ENCODE data around the gene FAH. TPM values are rescaled to one million over a fixed set of nuclear protein-coding genes. Genes with fewer than 3 reads are reported as not detected.

FAH gene
- total and polyA plus RNA-seq, 10 of the 15 experiments (the other 5 are each of a cell fraction or from before 2014, with no cell fraction given) = 36.3 to 121 (median 62.0) TPM

DNA sequence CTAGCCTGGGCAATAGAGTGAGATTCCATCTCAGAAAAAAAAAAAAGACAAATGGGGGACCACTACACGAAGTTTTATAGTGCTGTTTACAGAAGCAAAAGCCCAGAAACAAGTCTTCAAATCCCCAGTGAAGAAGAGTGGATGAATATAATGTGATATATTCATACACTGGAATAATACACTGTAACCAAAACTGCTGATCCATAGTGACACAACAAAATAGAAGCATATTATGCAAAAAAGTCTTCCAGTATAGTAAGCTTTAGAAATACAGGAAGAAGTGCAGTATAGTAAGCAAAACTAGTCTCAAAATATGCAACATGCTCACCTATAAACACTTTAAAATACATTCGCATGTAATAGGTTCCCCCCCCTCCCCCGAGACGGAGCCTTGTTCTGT lies 11.9 kb upstream of the FAH start:
- Histone ChIP-seq H4K20me1 (ENCODE audit: control insufficient read depth, insufficient read depth) (no peaks in the 10 kb centered on the region), H3K36me3 (ENCODE audit: control insufficient read depth in 2 of 2, insufficient read depth in 2 of 2, low read length in 1 of 2) (peaks cover 0 to 13% of the 10 kb centered on the region in 2 experiments; a peak in 2 of 4 replicates), H3K9ac (ENCODE audit: control insufficient read depth, insufficient read depth, low read length) (no peak overlapping the region), H3K27me3 (replicated peaks in 1 of 2; ENCODE audit: control insufficient read depth in 2 of 2, insufficient read depth in 2 of 2, low read length in 1 of 2) (no peaks in the 10 kb centered on the region), H3K4me3 (no peak overlapping the region), H3K9me3 (replicated peaks; ENCODE audit: control insufficient read depth, insufficient read depth, low read length) (no peaks in the 10 kb centered on the region), H3K4me1 (ENCODE audit: control insufficient read depth, insufficient read depth, low read length) (no peaks in the 10 kb centered on the region), H3K79me2 (ENCODE audit: control insufficient read depth, insufficient read depth, low read length) (no peaks in the 10 kb centered on the region), H2AFZ (ENCODE audit: control insufficient read depth, low read depth, low read length) (no peak overlapping the region), H3K27ac (ENCODE audit: control insufficient read depth, insufficient read depth) (no peak overlapping the region), H3K4me2 (ENCODE audit: control insufficient read depth, insufficient read depth) (no peak overlapping the region)
- BruUV-seq (replicated peaks) = no TSS peak
- SMC1A ChIA-PET (ENCODE audit: uncharacterized antibody, unreplicated experiment) = interaction anchor here (2.2 kb wide), 1 partner anchor 10 kb away, joined by 5 read pairs; no protein-coding TSS in a partner anchor
- FAIRE-seq (no peak), ATAC-seq (no peak), DNase-seq (ENCODE audit: low read depth, low spot score) (no peak)
- in situ Hi-C loops (cut with MboI) (no loop called here), intact Hi-C loops (cut with micrococcal nuclease; ENCODE audit: unreplicated experiment) (no loop called here)
- RAD21 ChIA-PET (ENCODE audit: unreplicated experiment) = no interaction called here
- WGBS (ENCODE audit: insufficient coverage, insufficient replicate concordance, low lambda C conversion rate, missing lambda C conversion rate) = 69% methylated on average over 4 of the region's 4 CpGs
- CTCF ChIA-PET = no interaction called here
- POLR2A ChIA-PET = no interaction called here
- TF ChIP-seq POLR2A (IDR thresholded peaks at IDR 0.05; ENCODE audit: low read depth, low read length) = no peak
- no peak for TF ChIP-seq MEF2B (IDR thresholded peaks at IDR 0.05; ENCODE audit: partially characterized antibody, poor library complexity, severe bottlenecking)
- TF ChIP-seq BHLHE40 (IDR thresholded peaks at IDR 0.05; ENCODE audit: borderline replicate concordance in 1 of 2, low read depth in 2 of 2, low read length in 1 of 2) = no peak
- TF ChIP-seq RCOR1 (conservative IDR thresholded peaks at IDR 0.05; ENCODE audit: low read depth, low read length) = no peak
- no peak for TF ChIP-seq CHD4 (IDR thresholded peaks at IDR 0.05)
- no peak for TF ChIP-seq HDAC2 (IDR thresholded peaks at IDR 0.05)
- TF ChIP-seq, protein P1, sequence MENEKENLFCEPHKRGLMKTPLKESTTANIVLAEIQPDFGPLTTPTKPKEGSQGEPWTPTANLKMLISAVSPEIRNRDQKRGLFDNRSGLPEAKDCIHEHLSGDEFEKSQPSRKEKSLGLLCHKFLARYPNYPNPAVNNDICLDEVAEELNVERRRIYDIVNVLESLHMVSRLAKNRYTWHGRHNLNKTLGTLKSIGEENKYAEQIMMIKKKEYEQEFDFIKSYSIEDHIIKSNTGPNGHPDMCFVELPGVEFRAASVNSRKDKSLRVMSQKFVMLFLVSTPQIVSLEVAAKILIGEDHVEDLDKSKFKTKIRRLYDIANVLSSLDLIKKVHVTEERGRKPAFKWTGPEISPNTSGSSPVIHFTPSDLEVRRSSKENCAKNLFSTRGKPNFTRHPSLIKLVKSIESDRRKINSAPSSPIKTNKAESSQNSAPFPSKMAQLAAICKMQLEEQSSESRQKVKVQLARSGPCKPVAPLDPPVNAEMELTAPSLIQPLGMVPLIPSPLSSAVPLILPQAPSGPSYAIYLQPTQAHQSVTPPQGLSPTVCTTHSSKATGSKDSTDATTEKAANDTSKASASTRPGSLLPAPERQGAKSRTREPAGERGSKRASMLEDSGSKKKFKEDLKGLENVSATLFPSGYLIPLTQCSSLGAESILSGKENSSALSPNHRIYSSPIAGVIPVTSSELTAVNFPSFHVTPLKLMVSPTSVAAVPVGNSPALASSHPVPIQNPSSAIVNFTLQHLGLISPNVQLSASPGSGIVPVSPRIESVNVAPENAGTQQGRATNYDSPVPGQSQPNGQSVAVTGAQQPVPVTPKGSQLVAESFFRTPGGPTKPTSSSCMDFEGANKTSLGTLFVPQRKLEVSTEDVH (IDR thresholded peaks at IDR 0.05; ENCODE audit: low read depth, partially characterized antibody) = no peak
- no peak for TF ChIP-seq POU2F2 (IDR thresholded peaks at IDR 0.05; ENCODE audit: borderline replicate concordance, low read depth, low read length)
- TF ChIP-seq JUND (IDR thresholded peaks at IDR 0.05; ENCODE audit: low read depth, low read length) = no peak
- TF ChIP-seq HDAC6 (IDR thresholded peaks at IDR 0.05; ENCODE audit: unreplicated experiment) = no peak
- TF ChIP-seq, protein P2, sequence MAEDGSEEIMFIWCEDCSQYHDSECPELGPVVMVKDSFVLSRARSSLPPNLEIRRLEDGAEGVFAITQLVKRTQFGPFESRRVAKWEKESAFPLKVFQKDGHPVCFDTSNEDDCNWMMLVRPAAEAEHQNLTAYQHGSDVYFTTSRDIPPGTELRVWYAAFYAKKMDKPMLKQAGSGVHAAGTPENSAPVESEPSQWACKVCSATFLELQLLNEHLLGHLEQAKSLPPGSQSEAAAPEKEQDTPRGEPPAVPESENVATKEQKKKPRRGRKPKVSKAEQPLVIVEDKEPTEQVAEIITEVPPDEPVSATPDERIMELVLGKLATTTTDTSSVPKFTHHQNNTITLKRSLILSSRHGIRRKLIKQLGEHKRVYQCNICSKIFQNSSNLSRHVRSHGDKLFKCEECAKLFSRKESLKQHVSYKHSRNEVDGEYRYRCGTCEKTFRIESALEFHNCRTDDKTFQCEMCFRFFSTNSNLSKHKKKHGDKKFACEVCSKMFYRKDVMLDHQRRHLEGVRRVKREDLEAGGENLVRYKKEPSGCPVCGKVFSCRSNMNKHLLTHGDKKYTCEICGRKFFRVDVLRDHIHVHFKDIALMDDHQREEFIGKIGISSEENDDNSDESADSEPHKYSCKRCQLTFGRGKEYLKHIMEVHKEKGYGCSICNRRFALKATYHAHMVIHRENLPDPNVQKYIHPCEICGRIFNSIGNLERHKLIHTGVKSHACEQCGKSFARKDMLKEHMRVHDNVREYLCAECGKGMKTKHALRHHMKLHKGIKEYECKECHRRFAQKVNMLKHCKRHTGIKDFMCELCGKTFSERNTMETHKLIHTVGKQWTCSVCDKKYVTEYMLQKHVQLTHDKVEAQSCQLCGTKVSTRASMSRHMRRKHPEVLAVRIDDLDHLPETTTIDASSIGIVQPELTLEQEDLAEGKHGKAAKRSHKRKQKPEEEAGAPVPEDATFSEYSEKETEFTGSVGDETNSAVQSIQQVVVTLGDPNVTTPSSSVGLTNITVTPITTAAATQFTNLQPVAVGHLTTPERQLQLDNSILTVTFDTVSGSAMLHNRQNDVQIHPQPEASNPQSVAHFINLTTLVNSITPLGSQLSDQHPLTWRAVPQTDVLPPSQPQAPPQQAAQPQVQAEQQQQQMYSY (CRISPR knock-in tag; IDR thresholded peaks at IDR 0.05) = no peak
- no peak for TF ChIP-seq CHD2 (IDR thresholded peaks at IDR 0.05; ENCODE audit: borderline replicate concordance, low read depth, low read length)
- TF ChIP-seq STAT3 (IDR thresholded peaks at IDR 0.05; ENCODE audit: low read depth, low read length) = no peak
- no peak for TF ChIP-seq ZSCAN29 (IDR thresholded peaks at IDR 0.05)
- TF ChIP-seq NFIC (IDR thresholded peaks at IDR 0.05; ENCODE audit: low read depth, low read length) = no peak
- TF ChIP-seq, protein P3, sequence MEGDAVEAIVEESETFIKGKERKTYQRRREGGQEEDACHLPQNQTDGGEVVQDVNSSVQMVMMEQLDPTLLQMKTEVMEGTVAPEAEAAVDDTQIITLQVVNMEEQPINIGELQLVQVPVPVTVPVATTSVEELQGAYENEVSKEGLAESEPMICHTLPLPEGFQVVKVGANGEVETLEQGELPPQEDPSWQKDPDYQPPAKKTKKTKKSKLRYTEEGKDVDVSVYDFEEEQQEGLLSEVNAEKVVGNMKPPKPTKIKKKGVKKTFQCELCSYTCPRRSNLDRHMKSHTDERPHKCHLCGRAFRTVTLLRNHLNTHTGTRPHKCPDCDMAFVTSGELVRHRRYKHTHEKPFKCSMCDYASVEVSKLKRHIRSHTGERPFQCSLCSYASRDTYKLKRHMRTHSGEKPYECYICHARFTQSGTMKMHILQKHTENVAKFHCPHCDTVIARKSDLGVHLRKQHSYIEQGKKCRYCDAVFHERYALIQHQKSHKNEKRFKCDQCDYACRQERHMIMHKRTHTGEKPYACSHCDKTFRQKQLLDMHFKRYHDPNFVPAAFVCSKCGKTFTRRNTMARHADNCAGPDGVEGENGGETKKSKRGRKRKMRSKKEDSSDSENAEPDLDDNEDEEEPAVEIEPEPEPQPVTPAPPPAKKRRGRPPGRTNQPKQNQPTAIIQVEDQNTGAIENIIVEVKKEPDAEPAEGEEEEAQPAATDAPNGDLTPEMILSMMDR (IDR thresholded peaks at IDR 0.05 in 2 of 3, conservative IDR thresholded peaks at IDR 0.05 in 1 of 3; ENCODE audit: control insufficient read depth in 2 of 3, extremely low read depth in 1 of 3, insufficient read depth in 1 of 3, low read depth in 3 of 3, low read length in 3 of 3) = no peak
- TF ChIP-seq YY1 (IDR thresholded peaks at IDR 0.05; ENCODE audit: low read depth, low read length) = no peak
